AG09309 (cell line): ENCODE results near the gene CAPNS2.

Experiments used
- DNase-seq: peaks from one replicate; pipeline ENCODE4 v3.0.0-alpha.2; 2010; ENCODE audit warnings: low read depth
- H3K4me3 ChIP-seq: 2 replicates; pipeline ENCODE4 v1.5.1; 2011; ENCODE audit warnings: mild to moderate bottlenecking, low read depth, low read length, moderate library complexity; ENCODE audit not compliant: control insufficient read depth
- CTCF ChIP-seq: IDR thresholded peaks from 2 replicates; pipeline ENCODE4 v1.5.1; 2011; ENCODE audit warnings: mild to moderate bottlenecking, low read depth, low read length, inconsistent platforms; ENCODE audit not compliant: insufficient read depth, control insufficient read depth; ENCODE audit errors: missing control alignments

The CAPNS2 gene

DNA sequence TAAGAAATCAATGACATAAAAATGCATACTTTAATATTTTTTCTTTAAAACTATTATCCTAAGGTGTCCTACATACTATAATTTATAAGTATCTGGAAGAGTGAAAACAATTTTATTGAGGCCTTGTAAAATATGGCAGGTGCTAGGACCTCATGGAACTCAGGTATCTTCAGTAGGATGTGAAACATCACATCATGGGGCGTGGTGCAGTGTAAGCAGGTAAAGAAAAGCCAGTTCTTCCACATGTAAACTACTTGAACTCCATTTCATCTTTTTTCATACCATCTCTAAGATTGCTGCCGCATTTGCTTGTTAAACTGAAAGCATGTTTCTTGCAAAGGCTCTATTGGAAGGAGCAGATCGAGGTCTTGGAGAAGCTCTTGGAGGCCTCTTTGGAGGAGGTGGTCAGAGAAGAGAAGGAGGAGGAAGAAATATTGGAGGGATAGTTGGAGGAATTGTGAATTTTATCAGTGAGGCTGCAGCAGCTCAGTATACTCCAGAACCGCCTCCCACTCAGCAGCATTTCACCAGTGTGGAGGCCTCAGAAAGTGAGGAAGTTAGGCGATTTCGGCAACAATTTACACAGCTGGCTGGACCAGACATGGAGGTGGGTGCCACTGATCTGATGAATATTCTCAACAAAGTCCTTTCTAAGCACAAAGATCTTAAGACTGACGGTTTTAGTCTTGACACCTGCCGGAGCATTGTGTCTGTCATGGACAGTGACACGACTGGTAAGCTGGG, at the start of gene CAPNS2:
TSS of gene CAPNS2 (plus strand) at position 253 of the 744 bp plus-strand sequence. CDS start at position 326, 73 bp downstream.
- no peak within 1 kb of the TSS for H3K4me3 ChIP-seq
- no peak for TF ChIP-seq CTCF
- no peak for DNase-seq

DNA sequence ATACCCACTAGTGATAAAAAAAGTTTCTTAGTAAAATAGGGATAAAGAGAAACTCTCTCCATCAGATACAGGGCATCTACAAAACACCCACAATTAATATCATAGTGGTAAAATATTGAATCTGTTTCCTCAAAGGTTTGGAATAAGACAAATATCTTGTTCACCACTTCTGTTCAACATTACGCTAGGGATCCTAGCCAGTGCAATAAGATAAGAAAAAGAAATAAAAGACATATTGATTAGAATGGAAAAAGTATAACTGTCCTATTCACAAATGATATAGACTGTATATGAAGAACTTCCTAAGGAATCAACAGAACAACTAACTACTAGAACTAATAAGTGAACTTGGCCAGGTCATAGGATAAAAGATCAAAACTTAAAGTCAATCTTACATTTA, 44.7 kb upstream of the CAPNS2 start:
- no peak for DNase-seq
- no peak overlapping the region for H3K4me3 ChIP-seq
- TF ChIP-seq CTCF, result no peak

GRCh38 chr16:55526441-55526840, 40.0 kb upstream of the CAPNS2 start:
- no peak for TF ChIP-seq CTCF
- H3K4me3 ChIP-seq, result no peak overlapping the region
- DNase-seq, result no peak

DNA sequence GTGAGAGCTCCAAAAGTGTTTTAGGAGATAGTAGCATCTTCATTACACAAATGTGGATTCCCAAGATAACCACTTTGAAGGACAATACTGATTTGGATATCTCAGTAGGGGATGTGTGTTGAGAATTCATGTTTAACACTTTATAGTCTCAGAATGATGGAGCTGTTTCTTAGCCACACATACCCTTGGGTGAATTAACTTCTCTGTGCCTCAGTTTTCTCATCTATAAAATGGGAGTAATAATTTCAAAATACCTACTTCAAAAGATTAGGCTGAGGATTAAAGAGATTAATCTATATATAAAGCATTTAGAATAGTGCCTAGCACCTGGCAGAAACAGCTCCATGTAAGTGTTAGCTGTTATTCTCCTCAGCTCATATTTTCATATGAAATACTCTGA, 38.6 kb upstream of the CAPNS2 start:
- DNase-seq, result no peak
- H3K4me3 ChIP-seq, result no peak overlapping the region
- TF ChIP-seq CTCF, result no peak

- no peak overlapping the region for H3K4me3 ChIP-seq
- TF ChIP-seq CTCF, result no peak
- DNase-seq, result peak; percentile 28
Observed at GRCh38 chr16:55529018-55529417, 37.5 kb upstream of the CAPNS2 start.

DNA sequence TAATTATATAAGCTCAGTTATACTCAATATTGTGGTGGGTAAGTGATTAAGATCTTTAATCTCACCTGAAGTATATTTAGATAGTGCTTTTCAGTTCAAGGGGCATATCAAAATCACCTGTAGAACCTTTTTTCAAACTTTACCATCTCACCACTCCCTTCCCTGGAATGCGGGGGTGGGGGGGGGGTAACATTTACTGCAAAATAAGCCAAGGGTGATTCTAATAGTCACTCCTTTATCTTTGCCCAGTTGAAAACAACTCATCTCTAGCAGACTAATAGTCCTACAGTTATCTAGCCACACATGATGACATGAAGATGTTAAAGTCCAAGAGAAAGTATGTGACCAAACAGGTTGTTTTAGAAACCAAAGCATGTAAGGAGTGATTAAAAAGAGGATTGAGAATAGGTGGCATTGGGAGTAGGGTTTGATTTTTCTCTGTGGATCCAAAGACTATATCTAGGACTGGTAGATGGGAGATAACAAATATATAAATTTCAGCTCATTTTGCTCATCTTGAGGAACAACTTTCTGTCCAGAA, 36.1 kb upstream of the CAPNS2 start:
- no peak for DNase-seq
- no peak for TF ChIP-seq CTCF
- no peak overlapping the region for H3K4me3 ChIP-seq
